CD4-positive, alpha-beta T cell treated with Interleukin-4 for 4 hours (primary cell): ENCODE data around the gene TRIM22.
A peak's percentile ranks its signal among the peaks of the same experiment; 100 is the strongest.
"Not testable (repeated sequence)": the region's sequence is repeated elsewhere in the genome, so short reads cannot be mapped to it uniquely, and the experiment has no call there.

Source experiments
- DNase-seq: peaks from one replicate; pipeline ENCODE4 v3.0.0-alpha.2; 2020

TRIM22 gene, protein sequence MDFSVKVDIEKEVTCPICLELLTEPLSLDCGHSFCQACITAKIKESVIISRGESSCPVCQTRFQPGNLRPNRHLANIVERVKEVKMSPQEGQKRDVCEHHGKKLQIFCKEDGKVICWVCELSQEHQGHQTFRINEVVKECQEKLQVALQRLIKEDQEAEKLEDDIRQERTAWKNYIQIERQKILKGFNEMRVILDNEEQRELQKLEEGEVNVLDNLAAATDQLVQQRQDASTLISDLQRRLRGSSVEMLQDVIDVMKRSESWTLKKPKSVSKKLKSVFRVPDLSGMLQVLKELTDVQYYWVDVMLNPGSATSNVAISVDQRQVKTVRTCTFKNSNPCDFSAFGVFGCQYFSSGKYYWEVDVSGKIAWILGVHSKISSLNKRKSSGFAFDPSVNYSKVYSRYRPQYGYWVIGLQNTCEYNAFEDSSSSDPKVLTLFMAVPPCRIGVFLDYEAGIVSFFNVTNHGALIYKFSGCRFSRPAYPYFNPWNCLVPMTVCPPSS

DNA sequence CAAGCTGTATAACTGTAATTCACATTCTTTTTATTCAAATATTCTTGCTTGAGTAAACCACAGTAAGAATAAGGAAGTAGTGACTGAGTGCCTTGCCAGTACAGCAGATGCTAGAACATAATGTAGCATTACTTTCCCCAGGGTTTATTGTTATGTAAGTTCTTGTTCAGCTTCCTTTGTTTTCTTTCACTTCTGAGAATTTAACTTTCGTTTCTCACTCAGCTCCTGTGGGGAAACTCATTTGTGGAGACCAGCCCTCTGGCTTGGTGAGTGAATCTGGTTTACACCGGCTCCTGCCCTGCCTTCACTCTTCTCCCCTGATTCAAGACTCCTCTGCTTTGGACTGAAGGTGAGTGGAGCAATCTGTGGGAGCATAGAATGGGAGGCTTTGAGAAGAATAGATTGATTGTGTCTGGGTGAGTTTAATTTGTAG, at the start of gene TRIM22:
TRIM22 (plus strand) TSS at position 240 of the 433 bp plus-strand sequence. CDS start 6,443 bp downstream, outside the sequence.
- peak; percentile 82 for DNase-seq

DNA sequence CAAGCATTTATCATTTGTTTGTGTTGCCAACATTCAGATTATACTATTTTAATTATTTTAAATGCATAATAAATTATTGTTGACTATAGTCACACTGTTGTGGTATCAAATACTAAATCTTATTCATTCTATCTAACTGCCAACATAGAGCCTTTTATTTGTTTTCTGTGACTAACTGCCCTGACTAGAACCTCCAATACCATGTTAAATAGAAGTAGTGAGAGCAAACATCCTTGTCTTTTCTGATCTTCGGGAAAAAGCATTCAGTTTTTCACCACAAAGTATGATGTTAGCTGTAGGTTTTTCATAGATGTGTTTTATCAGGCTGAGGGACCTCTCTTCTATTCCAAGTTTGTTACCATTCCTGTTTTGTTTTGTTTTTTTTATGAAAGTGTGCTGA, 49.6 kb upstream of the TRIM22 start:
- no peak for DNase-seq

DNA sequence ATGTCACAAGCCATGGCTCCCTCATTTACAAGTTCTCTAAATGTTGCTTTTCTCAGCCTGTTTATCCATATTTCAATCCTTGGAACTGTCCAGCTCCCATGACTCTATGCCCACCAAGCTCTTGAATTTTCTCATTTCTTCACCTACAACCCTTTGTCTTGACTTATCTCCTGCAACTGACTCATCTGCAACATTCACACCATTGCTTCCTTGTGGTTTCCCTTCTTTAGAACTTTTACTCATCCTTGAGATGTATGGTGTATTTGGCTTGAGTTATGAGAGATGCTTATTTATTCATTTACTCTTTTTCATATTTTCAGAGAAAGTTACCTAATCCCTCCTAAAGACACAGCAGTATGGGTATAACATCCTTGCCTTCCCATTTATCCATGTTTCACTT, 46.0 kb upstream of the TRIM22 start:
- DNase-seq, result no peak

DNA sequence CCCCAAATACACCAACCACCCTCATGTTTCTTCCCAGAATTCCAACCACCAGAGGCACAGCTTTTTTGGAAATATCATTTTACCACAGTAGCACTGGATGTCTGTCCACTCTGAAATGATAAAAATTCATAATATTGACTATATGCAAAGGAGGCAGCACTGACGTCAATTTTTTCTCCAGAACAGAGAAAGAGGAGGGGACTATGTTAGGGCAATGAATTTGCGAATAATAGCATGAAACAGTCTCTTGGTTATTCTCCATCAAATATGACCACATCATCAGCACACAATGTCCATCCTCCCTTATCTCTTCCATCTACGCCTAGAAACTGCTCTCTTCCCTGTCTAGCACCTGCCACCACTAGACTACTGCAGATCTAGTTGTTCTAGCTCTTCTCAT, 43.5 kb upstream of the TRIM22 start:
- no peak for DNase-seq

DNA sequence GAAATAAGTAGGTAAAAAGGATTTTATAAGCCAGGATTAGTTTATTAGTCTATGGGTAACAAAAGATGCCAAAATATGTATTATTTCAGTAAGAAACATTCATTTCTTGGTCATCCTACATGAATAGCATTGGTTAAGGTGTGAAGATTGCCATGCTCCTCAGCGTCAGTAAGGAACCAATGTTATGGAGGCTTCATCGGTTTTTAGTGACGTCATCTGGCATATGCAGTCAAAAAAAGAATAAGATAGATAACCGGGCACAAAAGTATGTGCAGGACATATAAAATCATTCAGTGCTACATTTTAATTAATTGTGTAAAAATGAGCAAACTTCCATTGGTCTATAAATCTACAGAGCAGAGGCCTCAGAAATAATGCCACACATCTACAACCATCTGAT, 34.1 kb upstream of the TRIM22 start:
- DNase-seq, result no peak

DNA sequence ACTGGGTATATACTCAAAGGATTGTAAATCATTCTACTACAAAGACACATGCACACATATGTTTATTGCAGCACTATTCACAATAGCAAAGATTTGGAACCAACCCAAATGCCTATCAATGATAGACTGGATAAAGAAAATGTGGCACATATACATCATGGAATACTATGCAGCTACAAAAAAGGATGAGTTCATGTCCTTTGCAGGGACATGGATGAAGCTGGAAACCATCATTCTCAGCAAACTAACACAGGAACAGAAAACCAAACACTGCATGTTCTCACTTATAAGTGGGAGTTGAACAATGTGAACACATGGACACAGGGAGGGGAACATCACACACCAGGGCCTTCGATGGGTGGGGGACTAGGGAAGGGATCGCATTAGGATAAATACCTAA, 32.6 kb upstream of the TRIM22 start:
- DNase-seq, result not testable (repeated sequence)

DNA sequence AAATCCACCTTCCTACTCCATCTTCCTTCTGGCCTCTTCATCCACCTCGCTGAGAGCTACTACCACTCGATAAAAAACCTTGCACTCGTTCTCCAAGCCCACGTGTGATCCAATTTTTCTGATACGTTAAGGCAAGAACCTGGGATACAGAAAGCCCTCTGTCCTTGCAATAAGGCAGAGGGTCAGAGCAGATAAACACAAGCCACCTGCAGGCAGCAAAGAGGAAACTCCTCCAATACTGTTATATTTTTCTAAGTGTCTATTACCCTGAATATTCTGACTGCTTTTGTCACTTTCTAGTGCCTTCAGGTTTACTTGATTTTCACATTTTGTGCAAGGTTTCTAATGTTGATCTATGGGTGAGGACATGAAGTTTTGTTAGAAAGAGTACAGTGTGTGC, 31.3 kb upstream of the TRIM22 start:
- DNase-seq, result no peak

DNA sequence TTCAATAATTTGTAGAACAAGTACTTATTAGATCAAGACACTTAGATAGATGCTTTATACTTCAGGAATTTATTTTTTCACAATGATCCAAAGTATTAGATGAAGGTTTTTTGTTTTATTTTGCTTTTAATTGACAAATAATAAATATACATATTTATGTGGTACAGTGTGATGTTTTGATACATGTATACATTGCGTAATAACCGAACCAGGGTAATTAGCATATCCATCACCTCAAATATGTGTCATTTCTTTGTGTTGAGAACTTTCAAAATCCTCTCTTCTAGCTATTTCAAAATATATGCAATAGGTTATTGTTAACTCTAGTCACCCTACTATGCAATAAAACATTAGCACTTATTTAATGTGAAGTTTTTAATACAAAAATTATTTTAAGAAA, 26.1 kb upstream of the TRIM22 start:
- no peak for DNase-seq

DNA sequence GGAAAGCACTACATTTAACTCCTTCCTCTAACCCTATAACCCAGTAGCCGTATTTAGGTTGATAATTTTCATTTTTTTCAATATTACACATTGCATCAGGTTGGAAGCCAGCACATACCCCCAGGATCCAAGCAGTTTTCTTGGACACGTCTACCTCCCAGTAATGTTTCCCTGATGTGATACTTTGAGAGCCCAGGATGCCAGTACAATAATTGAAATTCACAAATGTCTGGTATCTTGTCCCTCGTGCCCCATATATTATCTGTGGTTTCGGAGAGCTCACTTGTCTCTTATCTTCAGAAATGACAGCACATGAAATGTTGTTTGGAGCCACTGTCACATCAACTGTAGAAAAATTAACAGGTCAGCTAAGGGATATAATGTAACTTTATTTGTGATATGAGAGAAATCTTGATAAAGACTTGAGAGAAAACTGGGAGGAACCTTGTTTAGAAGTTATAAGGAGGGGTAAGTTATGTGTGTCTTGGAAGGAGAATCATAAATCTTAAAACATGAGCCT, 24.5 kb upstream of the TRIM22 start:
- no peak for DNase-seq

DNA sequence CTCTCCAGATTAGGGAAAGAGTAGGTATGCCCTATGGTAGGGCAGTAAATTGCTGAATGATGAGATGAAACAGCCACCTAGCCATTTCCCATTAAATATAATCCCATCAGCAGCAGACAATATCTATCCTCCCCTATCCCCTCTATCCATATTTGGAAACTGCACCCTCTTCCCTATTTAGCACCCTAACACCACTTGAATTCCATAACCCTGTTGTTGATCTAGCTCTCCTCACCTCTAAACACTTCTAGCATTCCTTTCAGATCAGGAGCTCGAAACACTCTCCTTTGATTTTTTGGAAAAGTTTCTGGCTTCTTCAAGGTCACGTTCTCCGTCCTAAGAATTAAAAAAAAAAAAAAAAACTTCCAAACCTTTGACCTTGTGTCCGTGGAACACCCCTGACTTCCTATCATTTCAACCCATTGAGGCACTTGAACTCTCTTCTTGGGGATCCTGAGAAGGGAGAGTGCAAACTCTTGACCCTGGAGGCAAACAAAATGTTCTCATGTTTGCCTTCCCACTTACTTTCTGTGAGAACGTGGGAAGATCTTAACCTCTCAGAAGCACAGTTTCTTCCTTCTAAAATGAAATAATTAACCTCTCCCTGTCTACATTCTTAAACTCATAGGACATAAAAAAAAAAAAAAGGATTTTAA, 23.7 kb upstream of the TRIM22 start:
- no peak for DNase-seq

DNA sequence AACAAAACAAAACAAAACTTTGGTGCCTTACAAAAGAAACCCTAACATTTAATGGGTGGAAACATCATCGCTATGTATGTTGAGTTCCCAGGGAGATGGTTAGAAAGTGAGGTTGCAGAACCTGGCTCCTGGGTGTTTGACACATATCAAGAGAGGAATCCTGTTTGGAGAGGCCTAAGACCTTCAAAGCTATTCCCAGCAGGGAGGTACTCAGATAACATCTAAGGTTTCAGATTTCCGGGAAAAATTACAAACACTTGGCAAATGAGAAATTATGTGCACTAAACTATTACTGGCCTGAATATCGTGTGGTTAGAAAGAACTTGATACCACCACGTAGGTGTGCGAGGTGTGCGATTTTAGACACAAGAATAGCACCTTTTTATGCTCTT, 23.2 kb upstream of the TRIM22 start:
- no peak for DNase-seq

DNA sequence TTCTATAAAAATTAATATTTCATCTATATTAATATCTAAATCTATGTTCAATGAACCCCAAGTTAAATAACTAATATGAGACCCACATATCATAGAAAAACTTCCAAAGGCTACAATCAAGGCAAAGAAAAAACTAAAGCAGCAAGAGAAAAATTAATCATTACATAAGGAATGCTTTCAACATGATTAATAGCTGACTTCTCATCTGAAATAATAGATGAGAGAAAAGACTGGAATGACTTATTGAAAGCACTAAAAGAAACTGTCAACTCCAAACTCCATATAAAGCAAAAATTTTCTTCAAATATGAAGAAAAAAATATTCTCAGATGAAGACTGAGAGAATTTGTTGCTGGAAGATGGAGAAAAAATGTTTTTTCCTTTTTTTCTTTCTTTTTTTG, 17.8 kb upstream of the TRIM22 start:
- no peak for DNase-seq

DNA sequence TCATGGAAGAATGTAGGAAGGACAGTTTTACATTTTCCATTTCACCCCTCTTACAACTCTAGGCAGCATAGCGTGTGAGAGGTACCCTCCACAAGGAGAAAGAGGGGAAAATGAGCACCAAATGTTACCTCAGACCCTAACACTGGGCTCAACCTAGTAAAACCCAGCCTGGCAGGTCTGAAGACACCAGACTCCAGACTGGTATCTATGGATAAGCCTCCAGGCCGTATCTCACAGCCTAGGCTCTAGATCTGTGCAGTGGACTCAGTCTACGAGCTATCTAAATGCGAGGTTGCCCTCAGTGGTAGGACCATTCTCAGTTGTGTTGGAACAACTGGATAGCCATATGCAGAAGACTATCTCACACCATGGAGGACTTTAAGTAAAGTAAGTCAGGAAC, 15.2 kb upstream of the TRIM22 start:
- DNase-seq, result no peak

DNA sequence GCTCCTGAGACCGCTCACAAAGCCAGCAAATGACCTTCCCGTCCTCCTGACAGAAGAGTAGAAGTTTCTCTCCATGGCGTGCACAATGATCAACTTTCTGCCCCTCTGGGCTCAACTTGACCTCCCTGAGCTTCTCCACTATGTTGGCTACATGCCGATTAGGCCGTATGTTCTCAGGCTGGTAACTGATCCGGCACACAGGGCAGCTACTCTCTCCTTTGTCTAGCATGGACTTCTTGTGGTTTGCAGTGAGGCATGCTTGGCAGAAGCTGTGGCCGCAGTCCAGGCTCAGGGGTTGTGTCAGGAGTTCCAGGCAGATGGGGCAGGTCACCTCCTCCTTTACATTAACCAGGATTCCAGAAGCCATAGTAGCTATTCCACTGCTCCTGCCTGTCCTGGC, 9.8 kb upstream of the TRIM22 start:
- DNase-seq, result no peak

DNA sequence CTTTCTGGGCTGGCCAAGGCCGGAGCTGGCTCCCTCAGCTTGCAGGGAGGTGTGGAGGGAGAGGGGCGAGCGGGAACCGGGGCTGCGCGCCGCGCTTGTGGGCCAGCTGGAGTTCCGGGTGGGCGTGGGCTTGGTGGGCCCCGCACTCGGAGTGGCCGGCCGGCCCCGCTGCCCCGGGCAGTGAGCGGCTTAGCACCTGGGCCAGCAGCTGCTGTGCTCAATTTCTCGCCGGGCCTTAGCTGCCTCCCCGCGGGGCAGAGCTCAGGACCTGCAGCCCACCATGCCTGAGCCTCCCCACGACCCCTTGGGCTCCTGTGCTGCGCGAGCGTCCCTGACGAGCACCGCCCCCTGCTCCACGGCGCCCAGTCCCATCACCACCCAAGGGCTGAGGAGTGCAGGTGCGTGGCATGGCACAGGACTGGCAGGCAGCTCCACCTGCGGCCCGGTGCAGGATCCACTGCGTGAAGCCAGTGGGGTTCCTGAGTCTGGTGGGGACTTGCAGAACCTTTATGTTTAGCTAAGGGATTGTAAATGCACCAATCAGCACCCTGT, 6.6 kb upstream of the TRIM22 start:
- not testable (repeated sequence) for DNase-seq

DNA sequence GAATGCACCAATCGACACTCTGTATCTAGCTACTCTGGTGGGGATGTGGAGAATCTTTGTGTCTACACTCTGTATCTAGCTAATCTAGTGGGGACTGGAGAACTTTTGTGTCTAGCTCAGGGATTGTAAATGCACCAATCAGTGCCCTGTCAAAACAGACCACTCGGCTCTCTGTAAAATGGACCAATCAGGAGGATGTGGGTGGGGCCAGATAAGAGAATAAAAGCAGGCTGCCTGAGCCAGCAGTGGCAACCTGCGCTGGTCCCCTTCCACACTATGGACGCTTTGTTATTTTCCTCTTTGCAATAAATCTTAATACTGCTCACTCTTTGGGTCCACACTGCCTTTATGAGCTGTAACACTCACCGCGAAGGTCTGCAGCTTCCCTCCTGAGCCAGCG, 6.0 kb upstream of the TRIM22 start:
- DNase-seq, result peak; percentile 44

DNA sequence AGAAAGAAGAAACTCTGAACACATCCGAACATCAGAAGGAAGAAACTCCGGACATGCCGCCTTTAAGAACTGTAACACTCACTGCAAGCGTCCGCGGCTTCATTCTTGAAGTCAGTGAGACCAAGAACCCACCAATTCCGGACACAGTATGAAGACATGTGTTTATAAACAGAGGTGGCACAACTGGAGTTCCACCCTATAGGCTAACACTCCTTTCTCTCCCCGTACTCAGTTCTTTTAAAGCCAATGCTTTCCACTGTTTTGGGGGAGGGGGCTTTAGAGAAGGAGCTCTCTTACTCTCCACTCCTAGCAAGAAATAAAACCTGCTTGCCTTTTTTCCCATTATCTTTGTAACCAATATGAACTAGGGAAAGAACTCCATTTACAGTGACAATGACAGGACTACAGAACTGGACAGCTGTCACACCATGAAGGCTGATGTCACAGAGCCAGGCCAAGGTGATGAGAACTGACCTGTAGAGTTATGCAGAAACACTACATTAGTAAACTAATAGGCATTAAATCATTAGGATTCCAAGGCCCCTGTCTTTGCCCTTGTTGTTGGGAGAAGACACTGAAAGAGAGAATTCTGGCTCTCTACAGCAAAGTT, 5.4 kb upstream of the TRIM22 start:
- DNase-seq, result no peak

DNA sequence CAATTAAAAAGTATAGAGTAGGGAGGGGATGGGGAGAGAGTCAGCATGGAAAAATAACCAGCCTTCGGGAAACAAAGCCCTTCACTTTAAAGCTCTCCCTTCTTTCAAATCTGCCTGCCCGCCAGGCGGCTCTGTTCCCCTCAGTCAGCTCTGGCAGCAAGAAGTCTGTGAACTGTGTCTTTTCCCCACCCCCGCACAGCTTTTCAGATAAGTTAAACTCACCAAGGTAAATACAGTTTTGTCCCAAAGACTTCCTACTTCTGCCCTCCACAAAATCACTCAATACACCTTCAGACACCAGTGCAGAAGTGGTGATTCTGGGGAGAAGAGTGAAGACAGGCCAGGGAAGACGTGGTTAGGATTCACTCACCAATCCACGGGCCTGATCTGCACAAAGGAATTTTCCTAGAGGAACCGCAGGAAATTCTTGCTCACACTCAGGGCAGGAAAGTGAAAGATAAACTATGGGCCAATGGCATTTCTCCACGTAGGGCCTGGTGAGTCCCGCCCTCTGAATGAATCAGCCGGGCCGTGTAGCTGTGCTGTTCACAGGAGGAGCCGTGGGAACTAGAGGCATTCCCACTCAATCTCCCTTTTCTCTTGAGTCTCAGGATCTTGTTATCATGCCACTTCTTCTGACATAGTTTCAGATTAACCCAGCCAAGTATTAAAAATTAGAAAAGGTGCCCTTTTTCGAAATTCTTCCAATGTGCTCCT, 4.8 kb upstream of the TRIM22 start, which contains the start of gene TRIM5:
TRIM5 (minus strand) TSS at position 429 of the 717 bp plus-strand sequence. CDS start 4,897 bp downstream, outside the sequence.
- peak; percentile 80 for DNase-seq

DNA sequence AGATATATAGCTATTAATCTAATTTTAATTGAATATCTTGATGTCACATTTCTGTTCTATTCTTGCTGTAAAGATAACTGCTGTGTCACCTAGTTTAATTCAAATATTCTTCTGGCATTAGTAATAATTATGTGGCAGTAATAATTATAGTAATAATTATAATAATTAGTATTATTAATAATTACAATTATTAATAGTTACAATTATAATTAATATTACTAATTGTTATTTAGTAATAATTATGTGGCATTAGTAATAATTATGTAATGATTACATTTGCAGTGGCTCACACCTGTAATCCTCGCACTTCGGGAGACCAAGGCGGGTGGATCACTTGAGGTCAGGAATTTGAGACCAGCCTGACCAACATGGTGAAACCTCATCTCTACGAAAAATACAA, 3.2 kb upstream of the TRIM22 start:
- no peak for DNase-seq

DNA sequence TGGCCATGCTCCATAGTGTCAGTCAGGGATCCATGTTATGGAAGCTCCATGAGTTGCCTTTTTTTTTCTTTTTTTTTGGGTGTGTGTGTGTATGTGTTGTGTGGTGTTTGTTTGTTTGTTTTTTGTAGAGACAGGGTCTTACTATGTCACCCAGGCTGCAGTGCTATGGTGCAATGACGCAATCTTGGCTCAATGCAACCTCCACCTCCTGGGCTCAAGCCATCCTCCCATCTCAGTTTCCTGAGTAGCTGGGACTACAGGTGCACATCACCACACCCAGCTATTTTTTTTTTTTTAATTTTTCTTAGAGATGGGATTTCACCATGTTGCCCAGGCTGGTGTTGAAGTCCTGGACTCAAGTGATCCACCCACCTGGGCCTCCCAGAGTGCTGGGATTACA, 1.1 kb upstream of the TRIM22 start:
- no peak for DNase-seq

DNA sequence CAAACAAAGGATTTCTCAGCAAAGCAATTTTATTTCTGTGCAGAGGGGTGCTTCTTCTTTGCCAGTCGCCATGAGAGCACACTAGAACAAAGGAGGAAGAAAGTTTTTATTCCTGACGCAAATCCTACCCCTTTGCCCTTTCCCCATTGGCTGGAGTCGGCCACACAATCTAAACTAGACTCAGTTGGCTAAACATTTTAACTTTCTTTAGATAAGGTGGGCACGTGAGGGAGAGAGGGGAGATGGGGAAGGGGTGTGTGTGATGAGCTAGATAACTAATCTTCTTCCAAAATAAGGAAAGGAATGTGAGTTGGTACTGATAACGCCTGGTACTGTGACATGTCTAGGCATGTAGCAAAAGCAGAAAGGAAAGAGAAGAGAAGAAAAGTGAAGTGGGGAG, 626 bp downstream of the TRIM22 start:
- no peak for DNase-seq

DNA sequence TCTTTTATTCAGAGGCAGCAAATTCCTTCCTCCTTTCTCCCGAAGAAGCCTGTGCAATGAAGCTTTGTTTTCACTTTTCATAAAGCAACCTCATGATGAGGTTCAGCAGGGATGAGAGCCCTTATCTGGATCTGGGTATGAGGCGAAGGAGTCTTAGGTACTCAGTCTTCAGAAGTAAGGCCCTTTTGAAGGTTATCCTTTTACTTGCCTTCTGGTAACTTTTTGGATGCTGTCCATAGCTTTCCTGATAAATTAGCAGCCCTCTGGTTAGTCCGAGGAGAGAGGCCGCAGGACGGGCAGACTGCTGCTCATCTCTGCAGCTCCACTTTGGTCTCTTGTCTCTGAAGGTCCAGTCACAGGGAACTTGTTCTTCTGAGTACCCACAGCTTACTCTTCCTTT, 1.1 kb downstream of the TRIM22 start:
- no peak for DNase-seq
